ENCODE measurements around the gene ZNF444.
A peak's percentile ranks its signal among the peaks of the same experiment; 100 is the strongest.

ZNF444 gene

DNA sequence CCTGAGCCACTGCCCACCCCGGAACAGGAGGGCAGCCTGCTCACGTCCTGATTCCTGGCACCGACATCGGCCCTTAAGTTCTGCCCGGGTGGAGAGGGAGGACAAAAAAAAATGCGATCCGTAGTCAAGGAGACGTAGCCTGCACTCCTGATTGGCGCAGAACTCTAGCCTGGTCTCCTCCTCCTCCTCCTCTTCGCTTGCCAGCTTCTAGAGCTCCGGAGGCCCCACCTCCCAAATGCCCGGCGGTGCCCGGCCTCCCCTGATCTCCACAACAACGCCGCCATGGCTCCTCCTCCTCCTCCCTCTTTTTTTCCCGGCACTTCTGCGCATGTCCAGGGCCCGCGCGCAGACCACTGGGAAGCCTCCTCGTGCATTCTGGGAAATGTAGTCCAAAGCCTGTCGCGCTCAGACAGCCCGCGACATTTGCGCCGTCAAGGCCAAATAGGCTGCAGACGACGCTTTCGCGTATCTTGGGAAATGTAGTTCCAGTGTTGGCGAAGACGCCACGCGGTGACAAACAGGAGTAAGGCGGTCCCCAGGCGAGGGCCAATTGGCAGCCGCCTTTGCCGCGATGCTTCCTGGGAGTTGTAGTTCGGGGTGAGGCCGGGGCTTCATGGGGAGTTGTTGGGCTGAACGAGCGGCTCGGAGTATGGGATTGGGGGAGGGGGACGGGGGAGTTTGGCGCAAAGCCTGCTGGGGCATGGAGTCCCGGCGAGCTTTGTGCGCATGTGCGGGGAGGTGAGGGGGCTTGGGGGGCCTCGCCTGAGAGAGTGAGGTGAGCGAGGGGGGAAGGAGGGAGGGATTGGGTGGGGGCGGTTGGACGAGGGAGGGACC lies at the start of gene ZNF444:
TSS of gene ZNF444 (plus strand) at position 705 of the 834 bp plus-strand sequence. CDS start 5,625 bp downstream, outside the sequence.
- in situ Hi-C loops (cut with HindIII; ENCODE audit: low sequenced_read_pairs) = no loop called here
- peak within 1 kb of the TSS; percentile 63 for H3K4me3 ChIP-seq (ENCODE audit: low read depth, low read length)
- peak; percentile 99 for DNase-seq (ENCODE audit: low read depth)
- TF ChIP-seq, protein P1, sequence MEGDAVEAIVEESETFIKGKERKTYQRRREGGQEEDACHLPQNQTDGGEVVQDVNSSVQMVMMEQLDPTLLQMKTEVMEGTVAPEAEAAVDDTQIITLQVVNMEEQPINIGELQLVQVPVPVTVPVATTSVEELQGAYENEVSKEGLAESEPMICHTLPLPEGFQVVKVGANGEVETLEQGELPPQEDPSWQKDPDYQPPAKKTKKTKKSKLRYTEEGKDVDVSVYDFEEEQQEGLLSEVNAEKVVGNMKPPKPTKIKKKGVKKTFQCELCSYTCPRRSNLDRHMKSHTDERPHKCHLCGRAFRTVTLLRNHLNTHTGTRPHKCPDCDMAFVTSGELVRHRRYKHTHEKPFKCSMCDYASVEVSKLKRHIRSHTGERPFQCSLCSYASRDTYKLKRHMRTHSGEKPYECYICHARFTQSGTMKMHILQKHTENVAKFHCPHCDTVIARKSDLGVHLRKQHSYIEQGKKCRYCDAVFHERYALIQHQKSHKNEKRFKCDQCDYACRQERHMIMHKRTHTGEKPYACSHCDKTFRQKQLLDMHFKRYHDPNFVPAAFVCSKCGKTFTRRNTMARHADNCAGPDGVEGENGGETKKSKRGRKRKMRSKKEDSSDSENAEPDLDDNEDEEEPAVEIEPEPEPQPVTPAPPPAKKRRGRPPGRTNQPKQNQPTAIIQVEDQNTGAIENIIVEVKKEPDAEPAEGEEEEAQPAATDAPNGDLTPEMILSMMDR (IDR thresholded peaks at IDR 0.05; ENCODE audit: low read depth, low read length, missing control alignments) = no peak

DNA sequence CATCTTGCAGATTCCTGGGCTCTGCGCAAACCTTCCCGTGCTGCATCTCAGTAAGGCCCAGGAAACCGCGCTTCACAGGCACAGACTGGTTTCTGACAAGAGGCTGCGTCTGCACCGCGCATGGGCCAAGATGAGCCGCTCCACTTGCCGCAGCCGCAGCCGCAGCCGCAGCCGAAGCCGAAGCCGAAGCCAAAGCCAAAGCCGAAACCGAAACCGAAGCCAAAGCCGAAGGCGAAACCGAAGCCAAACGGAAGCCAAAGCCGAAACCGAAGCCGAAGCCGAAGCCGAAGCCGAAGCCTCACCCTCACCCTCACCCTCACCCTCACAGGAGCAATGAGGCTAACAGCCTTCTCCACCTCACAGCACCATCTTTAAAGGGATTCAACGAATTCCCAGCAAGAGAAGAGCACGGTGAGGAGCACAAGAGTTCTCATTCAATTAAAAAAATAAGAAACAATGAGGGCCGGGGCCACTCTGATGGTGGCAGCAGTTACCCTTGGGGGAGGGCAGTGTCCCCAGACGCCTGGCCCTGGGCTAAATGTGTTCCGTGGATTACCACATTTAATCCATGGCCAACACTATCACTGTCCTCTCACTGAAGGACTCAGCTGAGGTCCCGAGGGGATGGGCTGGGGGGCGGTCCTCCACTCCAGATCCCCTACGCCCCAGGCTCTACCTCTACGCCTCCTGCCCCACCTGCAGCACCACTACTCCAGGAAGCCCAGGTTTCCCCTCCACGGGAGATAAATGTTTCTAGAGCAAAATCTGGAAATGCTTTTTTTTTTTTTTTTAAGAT lies 49.1 kb upstream of the ZNF444 start:
- in situ Hi-C loops (cut with HindIII; ENCODE audit: low sequenced_read_pairs) = no loop called here
- TF ChIP-seq, protein P1 (IDR thresholded peaks at IDR 0.05; ENCODE audit: low read depth, low read length, missing control alignments) = no peak
- H3K4me3 ChIP-seq (ENCODE audit: low read depth, low read length) = no peak overlapping the region
- no peak for DNase-seq (ENCODE audit: low read depth)

DNA sequence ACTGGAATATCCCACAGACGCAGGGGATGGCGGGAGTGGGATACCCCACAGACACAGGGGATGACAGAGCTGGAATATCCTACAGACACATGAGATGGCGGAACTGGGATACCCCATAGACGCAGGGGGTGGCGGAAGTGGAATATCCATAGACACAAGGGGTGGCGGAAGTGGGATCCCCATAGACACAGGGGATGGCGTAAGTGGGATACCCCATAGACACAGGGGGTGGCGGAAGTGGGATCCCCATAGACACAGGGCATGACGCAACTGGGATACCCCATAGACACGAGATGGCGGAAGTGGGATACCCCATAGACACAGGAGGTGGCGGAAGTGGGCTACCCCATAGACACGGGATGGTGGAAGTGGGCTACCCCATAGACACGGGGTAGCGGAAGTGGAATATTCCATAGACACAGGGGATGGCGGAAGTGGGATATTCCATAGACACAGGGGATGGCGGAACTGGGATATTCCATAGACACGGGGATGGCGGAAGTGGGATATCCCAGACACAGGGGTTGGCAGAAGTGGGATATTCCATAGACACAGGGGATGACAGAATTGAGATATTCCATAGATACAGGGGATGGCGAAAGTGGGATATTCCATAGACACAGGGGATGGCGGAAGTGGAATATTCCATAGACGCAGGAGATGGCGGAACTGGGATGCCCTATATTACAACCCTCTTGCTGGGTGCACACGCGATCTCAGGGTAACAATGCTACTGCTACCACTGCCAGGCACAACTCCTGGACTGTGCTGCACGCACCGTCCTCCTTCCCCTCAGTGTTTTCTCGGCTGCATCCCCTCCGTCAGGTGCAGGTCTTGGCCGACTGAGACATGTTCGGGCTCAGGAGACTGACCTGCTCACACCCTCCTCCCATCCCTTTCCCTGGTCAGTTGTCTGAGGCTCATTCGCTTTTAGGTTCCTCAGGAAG lies 48.1 kb upstream of the ZNF444 start:
- DNase-seq (ENCODE audit: low read depth) = no peak

DNA sequence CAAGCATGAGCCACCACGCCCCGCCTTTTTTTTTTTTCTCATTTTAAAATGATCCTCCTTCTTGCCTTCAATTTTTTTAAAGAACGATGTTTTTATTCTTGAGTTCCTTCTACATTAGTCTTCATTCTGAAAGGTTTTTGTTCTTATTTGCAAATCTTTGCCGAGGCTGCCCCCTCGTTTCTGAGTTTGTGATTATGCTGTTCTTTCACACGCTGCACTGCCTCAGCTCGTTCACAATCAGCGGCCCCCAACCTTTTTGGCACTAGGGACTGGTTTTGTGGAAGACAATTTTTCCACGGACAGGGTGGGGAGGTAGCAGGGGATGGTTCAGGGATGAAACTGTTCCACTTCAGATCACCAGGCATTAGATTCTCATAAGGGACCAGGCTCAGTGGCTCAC lies 46.6 kb upstream of the ZNF444 start:
- TF ChIP-seq, protein P1 (IDR thresholded peaks at IDR 0.05; ENCODE audit: low read depth, low read length, missing control alignments) = no peak
- in situ Hi-C loops (cut with HindIII; ENCODE audit: low sequenced_read_pairs) = no loop called here

More for the DNA sequence above, 48.1 kb upstream of the ZNF444 start:
- no peak overlapping the region for H3K4me3 ChIP-seq (ENCODE audit: low read depth, low read length)
- in situ Hi-C loops (cut with HindIII; ENCODE audit: low sequenced_read_pairs) = no loop called here
- TF ChIP-seq, protein P1 (IDR thresholded peaks at IDR 0.05; ENCODE audit: low read depth, low read length, missing control alignments) = no peak

DNA sequence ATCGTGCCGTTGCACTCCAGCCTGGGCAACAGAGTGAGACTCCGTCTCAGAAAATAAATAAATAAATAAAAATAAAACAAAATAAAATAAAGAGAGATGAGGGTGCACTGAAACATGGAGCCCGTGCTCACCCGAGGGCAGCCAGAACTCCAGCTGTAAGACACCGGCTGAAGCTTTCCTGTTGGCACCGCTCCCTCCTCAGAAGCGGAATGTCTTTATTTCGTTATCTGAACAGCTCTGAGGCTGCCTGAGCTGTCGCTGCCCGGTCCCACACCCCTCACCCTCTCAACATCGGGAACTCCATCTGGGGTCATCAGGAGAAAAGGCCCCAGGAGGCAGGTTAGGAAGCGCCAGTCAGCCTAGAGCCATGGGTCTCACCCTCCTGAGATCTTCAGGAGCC lies 44.4 kb upstream of the ZNF444 start:
- TF ChIP-seq, protein P1 (IDR thresholded peaks at IDR 0.05; ENCODE audit: low read depth, low read length, missing control alignments) = no peak
- no peak for DNase-seq (ENCODE audit: low read depth)
- H3K4me3 ChIP-seq (ENCODE audit: low read depth, low read length) = no peak overlapping the region
- in situ Hi-C loops (cut with HindIII; ENCODE audit: low sequenced_read_pairs) = no loop called here

More for the DNA sequence above, 46.6 kb upstream of the ZNF444 start:
- no peak overlapping the region for H3K4me3 ChIP-seq (ENCODE audit: low read depth, low read length)
- no peak for DNase-seq (ENCODE audit: low read depth)

DNA sequence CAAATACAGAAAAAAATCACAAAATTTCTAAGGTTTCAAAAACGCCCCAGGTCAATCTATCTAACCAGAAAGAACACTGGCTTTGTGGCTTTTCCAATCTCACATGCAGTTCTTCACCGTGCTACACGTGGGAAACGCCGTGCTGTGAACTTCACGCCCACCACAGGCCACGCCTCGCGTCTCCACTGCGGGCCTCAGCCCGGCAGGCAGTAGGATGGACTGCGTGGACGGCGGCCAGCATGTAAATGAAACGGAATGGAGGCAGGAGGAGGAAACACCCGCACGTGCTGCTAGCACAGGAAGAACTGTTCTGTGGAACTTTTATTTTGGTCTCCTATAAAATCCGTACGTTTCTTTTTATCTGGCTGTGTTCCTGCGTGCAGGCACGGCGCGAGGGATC lies 43.8 kb upstream of the ZNF444 start:
- in situ Hi-C loops (cut with HindIII; ENCODE audit: low sequenced_read_pairs) = no loop called here
- no peak for DNase-seq (ENCODE audit: low read depth)
- TF ChIP-seq, protein P1 (IDR thresholded peaks at IDR 0.05; ENCODE audit: low read depth, low read length, missing control alignments) = no peak
- H3K4me3 ChIP-seq (ENCODE audit: low read depth, low read length) = no peak overlapping the region

All from astrocyte of the cerebellum (primary cell).